CD1c-positive myeloid dendritic cell (primary cell): ENCODE data around the gene ACSL3.

Experiments
- DNase-seq: peaks from one replicate; pipeline ENCODE4 v3.0.0-alpha.2; 2016; ENCODE audit errors: extremely low spot score

Gene ACSL3

DNA sequence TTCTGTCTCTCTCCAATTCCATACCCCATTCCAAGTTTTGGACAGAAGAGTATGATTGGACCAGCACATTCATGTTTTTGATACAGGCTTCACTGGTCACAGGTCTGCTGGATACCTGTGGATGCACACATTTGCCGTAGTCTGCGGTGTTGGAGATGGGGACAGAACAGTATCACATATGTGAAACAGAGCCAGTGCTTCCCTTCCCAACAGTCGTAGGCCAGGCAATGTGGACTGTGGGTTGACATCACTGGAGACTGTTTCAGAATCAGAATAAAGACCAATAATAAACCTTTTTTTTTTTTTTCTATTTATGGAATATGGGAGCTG is 18.7 kb downstream of the ACSL3 start:
- DNase-seq: no peak

DNA sequence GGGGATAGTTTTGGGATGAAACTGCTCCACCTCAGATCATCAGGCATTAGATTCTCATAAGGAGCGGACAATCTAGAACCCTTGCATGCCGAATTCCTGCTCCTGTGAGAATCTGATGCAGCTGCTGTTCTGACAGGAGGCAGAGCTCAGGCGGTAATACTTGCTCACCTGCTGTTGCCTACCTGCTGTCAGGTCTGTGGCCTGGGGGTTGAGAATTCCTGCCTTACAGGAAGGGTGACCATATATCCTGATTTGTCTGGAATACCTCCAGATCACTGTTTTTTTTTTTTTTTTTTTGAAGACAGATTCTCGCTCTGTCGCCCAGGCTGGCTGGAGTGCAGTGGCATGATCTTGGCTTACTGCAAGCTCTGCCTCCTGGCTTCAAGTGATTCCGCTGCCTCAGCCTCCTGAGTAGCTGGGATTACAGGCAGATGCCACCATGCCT is 21.7 kb downstream of the ACSL3 start:
- DNase-seq: no peak

DNA sequence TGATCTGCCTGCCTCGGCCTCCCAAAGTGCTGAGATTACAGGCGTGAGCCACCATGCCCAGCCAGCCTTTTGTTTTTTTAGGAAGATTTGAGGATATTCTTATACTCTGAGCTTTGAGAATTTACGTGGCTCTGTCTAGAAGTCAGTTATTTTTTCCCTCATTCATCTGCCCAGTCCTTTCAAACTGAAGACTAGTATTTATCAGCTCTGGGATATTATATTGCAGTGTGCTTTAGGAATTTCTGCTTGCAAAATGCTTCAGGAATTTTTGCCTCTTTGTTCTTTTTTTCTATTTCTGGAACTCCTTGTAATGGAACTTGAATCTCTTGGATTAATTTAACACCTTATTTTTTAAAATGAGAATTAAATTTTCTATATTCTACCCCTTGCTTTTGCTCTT is 22.6 kb downstream of the ACSL3 start:
- DNase-seq: no peak

DNA sequence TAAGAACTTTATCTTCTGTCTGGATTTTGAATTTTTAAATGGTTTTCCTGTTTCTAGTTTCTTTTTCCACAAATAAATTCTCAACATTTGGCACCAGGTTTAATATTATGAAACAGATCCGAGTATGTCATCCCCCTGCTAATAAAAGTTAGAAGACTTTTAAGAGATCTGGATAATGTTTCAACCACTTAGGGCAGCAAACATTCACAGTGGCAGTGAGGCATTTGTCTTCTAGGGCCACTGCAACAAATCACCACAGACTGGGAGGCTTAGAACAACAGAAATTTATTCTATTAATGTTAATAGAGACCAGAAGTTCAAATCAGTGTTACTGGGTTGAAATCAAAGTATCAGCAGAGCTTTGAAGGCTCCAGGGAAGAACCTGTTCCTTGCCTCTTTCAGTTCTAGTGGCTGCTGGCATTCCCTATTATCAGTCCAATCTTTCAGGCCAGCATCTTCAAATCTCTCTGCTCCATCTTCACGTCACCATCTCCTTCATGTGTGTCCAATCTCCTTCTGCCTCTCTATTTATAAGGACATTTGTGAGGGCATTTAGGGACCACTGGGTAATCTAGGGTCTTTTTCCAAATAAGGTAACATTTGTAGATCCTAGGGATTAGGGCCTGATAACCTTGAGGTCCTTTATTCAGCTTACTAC is 23.4 kb downstream of the ACSL3 start:
- DNase-seq: no peak

DNA sequence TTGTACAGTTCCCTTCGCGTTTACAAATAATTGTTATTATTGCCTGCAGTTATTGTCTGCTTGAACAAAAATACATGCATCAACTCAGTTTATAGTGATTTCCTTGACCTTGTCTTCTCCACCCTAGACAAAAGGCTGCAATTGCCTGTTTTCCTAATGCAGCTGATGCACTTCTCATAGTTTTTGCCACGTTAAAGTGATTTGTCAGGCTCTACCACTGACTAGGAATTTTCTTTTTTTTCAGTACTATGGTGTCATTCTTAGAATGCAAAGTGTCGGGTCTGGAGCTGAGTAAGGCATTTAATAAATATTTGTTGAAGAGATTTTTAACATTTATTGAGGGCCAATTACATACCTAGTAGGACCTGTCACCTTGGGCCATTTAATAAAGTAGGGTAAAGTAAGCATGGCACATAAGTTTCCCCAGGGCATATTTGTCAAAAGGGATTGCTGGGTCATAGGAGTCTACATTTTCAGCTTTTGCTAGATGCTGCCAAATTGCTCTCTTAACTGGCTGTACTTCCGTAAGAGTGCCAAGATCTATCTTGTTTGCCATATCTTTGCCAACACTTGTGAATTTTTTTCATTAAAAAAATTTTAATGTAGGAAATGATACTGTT is 24.1 kb downstream of the ACSL3 start:
- no peak for DNase-seq

DNA sequence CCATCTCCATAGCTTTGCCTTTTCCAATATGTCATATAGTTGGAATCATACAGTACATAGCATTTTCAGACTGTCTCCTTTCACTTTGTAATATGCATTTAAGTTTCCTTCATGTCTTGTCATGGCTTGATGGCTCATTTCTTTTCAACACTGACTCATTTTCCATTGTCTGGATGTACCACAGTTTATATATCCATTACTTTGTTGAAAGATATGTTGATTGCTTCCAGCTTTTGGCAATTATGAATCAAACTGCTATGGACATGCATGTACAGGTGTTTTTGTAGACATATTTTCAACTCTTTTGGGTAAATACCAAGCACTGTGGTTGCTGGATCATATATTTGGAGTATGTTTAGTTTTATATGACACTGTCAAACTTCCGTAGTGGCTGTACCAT is 26.3 kb downstream of the ACSL3 start:
- DNase-seq: no peak

DNA sequence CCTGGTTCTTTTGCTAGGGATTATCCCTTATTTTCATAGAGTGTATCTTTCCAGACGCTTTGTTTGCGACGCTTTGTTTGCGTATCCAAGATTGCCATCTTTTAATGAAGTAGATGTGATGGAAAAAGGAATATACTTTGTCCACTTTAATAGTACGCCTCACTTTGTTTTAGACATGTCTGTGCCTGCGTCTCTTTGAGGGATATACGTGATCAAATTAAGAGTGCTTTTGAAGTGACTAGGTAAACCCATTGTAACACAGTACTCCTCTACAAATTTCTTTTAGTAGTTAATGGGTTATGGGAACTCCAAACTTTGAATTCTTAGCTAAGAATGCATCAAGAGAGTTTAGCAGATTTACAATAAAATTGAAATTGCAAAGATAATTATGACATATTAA is 27.9 kb downstream of the ACSL3 start:
- DNase-seq: no peak

DNA sequence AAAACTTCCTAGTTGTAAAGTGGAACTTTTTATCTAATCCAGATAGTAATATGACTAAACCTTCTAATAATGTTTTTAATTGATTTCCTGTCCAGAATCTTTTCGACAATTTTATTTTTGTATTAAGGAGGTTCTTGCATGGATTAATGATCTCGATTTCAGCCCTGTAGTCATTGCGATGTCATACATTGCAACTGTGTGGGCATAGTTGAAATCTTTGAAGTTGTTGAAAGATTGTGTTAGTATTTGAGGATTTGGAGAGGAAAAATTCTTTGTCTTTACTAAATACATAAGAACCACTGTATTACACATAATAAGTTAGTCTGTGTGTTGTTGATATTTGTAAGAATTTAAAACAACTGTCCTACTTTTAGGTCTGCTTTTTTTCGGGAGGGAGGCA is 31.1 kb downstream of the ACSL3 start:
- no peak for DNase-seq

DNA sequence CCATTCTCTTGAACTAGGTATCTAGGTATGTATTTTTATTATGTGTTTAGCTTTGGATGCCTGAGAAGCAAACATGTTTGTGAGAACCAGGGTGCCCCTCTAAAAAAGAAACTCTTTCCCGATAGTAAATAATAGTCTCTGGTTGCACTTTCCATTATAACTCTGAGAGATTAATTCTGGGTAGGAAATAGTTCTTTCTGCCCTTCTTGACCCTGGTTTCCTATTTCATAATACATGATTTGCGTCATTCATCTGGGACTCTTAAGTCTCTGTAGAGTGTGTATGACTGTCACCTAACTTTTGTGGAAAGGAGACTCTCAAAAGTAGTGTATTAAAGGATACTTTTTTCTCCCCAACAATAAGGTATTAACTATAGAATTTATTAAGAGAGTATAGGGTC is 31.5 kb downstream of the ACSL3 start:
- peak; percentile 40 for DNase-seq

DNA sequence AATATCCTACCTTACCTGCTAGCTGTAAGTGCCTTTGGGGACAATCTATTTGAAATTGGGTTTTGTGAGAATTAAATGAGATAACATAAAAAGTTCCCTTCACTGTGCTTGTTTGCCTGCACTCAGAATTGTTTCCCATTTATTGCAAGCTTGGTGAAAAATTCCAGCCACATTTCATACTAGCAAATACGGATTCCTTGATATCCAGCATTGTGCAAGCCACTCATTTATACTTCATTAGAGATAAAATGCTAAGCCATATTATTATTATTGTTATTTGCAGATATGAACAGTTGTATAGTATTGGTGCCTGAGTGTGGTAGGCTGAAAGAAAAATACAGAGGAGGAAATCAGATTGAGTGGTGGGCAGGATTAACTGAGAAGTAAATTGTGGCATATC is 31.9 kb downstream of the ACSL3 start:
- no peak for DNase-seq

DNA sequence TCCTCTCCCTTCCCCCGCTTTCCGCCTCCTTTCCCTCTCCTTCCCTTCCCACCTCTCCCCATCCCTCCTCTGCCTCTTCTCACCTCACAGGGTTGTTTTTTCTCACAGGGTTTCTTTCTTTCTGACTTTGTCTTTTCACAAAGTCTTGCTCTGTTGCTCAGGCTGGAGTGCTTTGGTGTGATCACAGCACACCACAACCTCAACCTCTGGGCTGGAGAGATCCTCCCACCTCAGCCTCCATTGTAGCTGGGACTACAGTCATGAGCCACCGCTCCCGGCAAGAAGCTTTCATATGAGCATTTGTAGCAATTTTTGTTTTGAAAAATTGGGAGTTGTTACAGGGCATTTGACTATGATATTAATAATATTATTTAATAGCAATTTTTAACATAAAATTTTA is 32.9 kb downstream of the ACSL3 start:
- DNase-seq: no peak

DNA sequence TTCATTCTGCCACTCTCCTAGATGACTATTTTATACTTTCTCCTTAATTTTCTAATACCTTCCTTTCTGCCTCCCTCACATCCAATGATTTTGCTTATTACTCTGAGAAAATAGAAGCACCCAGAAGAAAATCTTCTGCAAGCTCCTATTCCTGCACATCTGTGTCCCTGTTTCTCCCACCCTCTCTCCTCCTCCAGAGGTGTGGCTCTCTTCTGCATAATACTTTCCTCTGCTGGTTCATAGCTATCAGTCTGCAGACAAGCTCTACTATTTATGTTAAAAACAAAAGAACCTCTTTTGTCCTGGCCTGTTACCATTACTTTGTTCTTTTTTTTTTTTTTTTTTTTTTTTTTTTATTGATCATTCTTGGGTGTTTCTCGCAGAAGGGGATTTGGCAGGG is 34.3 kb downstream of the ACSL3 start:
- DNase-seq: no peak

DNA sequence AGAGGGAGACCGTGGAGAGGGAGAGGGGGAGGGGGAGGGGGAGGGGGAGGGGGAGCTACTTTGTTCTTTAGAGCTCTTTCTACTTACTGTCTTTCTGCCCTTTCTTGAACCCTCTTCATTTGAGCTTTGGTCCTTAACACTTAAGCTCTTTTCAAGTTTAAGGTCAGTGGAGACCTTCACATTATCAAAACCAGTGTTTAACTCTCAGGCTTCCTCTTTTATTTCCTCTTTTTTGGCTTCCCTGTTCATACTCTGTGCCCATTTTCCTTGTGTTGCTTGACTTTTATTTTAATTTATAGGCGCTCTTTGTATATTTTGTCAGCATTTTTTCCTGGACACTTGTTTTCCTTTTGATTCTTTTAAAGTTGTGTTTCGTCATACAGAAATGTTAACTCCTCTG is 37.1 kb downstream of the ACSL3 start:
- DNase-seq: peak; percentile 51

DNA sequence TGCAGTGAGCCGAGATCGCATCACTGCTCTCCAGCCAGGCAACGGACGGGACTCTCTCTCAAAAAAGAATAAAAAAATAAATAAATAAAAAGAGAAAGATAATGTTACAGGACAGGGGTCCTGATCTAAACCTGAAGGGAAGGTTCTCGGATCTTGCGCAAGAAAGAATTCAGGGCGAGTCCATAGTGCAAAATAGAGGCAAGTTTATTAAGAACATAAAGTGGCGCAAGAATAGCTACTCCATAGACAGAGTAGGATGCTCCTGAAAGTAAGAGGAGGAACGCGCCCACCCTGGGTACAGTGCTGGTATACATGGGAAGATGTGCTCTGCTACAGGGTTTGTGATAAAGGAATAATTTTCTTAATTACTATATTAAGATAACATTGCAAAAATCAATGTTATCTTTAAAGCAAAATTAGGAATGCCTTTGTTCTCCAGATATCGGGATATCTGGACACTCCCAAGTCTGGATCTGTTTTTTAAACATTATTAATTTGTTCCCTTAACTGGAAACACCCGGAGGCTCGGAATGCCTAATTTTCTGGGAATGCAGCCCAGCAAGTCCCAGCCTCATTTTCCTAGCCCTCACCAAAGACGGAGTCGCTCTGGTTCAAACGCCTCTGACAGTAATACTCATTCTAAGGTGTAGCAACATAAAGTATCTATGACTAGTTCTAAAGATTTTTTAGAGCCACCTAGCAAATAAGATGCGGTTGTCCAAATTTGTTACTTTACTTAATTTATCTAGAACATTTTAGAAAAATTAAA is 38.8 kb downstream of the ACSL3 start:
- no peak for DNase-seq

DNA sequence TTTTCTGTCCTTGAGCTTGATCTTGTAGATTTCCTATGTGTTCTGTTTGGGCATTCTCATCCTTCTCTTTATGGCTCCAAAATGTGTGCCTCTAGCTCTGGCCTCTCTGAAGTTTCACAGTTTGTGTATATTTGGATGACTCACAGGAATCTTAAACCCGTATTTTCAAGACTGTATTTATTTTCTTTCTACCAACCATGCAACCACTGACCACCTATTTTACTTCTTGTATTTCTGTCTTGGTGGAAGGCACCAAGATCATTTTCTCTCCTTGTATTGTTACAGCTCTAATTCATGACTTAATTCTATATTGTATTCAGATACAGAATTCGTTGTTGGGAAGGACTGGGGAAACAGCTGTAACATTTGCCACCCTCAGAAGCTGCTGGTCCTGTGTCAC is 39.5 kb downstream of the ACSL3 start:
- no peak for DNase-seq

DNA sequence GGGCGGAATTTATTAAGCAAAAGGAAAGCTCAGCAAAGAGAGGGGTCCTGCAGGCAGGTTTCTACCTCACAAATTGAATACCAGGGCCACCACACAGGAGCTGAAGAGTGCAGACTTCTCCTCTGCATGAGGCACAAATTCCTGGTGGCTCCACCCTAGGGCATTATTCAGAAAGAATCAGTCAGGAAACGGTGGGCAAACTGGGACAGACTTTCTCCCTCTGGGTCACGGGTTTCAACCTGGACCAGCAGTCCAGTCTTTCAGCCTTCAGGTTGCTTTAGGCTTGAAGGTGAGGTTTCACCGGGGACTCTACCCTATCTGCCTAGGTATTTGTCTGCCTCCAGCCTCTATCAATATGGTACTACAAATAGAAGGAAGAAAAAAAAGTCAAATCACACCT is 41.8 kb downstream of the ACSL3 start:
- no peak for DNase-seq

DNA sequence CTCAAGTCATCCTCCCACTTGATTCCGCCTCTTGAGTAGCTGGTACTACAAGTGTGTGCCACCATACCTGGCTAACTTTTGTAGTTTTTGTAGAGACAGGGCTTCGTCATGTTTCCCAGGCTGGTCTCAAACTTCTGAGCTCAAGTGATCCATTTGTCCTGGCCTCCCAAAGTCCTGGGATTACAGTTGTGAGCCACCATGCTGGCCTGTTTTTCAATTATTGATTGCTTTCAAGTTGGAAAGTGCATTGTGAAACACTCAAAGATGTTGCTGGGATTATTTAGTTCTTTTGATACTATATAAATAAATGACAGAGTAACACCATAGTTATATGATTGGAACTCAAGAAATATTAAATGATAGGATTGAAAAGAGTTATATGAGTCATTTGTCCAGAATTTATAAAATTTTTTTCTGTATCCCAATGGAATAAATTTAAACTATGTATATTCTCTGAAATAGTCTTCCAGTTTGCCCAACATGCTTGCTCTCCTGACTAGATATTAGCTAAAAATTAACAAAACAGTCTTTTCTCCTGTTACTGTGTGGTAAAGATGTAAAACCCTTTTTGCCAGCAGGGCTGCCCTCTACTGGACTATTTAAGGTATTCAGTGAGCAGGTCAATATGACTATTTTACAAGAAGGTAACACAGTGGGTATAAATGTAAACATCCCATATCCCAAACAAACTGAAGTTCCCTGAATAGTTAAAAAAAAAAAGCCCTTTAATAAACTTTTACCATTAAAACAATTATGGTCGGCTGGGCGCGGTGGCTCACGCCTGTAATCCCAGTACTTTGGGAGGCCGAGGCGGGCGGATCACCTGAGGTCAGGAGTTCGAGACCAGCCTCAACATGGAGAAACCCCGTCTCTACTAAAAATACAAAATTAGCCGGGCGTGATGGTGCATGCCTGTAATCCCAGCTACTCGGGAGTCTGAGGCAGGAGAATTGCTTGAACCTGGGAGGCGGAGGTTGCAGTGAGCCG is 42.7 kb downstream of the ACSL3 start:
- peak; percentile 60 for DNase-seq

DNA sequence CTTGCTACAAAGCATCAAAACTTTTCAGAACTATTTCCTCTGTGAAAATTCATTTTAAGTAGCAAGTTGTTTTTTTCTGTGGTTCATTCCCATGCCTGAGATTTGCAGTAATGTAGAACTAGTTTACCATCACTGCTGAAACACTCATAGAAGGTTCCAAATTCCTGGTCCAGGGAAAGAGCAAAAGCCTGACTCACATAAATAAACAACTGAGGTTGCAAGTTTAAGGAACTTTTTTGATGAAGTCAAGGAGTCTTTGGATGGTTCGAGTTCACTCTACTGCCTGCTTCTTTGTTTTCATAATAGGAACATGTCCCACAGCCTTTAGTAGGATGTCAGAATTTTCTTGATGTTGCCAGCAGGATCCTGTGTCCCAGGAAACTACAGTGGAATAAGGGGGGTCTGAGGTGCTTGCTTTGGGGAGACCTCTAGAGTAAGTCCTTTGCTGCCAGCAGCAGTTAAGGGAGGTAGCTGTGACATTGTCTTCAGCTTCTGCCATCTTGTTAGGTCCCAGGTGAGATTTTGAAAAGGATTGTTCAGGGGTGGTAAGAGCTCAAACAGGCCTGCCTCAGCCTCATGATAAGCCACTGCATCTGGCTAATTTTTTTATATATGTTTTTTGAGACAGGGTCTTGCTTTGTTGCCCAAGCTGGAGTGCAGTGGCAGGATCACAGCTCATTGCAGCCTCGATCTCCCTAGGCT is 43.9 kb downstream of the ACSL3 start:
- DNase-seq: no peak

DNA sequence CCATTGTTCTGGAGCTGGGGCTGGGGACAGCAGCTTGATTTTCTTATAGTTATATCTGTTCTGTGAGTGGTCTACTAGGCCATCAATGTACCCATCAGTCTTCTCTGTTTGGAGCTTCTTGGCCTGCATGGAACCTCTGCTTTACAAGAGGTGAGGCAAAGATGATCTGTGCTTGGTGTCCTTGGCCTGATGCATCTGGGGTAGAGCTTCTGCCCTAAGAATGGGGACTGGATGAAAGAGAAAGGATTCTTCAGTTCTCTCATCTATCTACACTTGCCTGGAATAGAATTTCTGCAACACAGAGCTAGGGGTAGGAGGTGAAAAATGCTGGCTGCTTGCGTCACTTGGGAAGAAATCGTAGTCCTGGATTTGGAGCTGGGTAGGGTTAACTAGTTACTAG is 46.2 kb downstream of the ACSL3 start:
- DNase-seq: no peak

DNA sequence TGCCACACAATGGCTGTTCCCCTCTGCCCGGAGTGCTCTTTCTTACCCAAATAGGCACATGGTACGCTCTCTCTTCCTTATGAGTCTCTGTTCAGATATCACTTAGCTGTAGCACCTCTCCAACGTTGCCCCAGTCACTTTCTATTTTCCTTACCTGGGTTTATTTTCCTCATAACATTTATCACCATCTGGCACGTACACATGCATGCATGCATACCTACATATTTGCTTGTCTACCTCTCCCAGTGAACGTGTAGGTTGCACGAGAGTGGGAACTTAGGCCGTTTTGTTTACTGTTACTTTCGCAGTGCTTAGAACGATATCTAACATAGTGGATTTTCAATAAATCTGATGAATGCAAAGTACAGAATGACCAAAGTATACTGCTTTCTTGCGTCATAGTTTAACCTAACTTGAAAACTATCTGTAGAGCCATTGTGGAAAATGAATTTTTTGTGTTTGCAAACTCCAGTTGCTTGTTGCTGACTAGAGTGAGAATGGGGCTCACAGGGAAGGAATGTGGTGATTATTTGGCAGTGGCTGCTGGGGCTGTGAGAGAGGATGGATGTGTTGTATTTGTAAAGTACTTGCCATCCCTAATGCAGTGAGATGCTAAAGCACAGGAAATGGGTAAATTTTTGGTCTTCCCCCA is 47.1 kb downstream of the ACSL3 start:
- no peak for DNase-seq

DNA sequence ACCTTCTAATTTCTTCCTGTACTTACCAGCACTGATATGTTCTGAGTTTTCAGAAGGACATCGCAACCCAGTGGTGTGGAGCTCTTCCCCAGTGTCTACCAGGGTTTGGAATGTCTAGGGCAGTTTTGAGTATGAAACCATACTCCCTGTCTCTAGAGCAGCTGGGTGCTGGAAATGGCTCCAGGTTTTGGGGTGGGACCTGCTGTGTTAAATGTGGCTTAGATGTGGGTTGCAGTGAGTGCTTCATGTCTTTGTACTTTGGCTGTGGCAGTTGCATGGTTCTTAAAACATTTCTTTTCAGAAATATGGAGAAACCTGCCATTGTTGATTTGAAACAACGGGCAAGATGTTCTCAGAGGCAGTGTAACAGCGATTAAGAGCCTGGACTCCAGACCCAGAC is 48.5 kb downstream of the ACSL3 start:
- DNase-seq: no peak
